Neural cell (in vitro differentiated cells): ENCODE measurements around the gene FBXL20.
"Not testable (repeated sequence)": the region's sequence is repeated elsewhere in the genome, so short reads cannot be mapped to it uniquely, and the experiment has no call there.

Source experiments
- POLR2AphosphoS5 ChIP-seq: IDR thresholded peaks from 2 replicates; pipeline ENCODE4 v1.6.1; 2012
- SMC3 ChIP-seq: fragments of 450-650 bp; conservative IDR thresholded peaks from 2 replicates; pipeline ENCODE4 v1.6.1; 2014; ENCODE audit warnings: antibody characterized with exemption, mild to moderate bottlenecking, moderate library complexity; ENCODE audit not compliant: poor library complexity
- TF ChIP-seq, protein P1 (sequence below): fragments of 450-650 bp; IDR thresholded peaks from 2 replicates; pipeline ENCODE4 v1.5.1; 2014; ENCODE audit warnings: antibody characterized with exemption, mild to moderate bottlenecking, moderate library complexity; ENCODE audit not compliant: poor library complexity, severe bottlenecking

DNA sequence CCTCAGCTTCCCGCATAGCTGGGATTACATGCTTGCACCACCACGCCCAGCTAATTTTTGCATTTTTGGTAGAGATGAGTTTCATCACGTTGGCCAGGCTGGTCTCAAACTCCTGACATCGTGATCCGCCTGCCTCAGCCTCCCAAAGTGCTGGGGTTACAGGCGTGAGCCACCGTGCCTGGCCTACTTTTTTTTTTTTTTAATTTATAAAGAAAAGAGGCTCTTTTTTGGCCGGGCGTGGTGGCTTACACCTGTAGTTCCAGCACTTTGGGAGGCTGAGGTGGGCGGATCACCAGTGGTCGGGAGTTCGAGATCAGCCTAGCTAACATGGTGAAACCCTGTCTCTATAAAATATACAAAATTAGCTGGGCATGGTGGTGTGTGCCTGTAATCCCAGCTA is 151.3 kb downstream of the FBXL20 start:
- TF ChIP-seq, protein P1, sequence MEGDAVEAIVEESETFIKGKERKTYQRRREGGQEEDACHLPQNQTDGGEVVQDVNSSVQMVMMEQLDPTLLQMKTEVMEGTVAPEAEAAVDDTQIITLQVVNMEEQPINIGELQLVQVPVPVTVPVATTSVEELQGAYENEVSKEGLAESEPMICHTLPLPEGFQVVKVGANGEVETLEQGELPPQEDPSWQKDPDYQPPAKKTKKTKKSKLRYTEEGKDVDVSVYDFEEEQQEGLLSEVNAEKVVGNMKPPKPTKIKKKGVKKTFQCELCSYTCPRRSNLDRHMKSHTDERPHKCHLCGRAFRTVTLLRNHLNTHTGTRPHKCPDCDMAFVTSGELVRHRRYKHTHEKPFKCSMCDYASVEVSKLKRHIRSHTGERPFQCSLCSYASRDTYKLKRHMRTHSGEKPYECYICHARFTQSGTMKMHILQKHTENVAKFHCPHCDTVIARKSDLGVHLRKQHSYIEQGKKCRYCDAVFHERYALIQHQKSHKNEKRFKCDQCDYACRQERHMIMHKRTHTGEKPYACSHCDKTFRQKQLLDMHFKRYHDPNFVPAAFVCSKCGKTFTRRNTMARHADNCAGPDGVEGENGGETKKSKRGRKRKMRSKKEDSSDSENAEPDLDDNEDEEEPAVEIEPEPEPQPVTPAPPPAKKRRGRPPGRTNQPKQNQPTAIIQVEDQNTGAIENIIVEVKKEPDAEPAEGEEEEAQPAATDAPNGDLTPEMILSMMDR = not testable (repeated sequence)
- not testable (repeated sequence) for TF ChIP-seq POLR2AphosphoS5, SMC3
